ENCODE data around the gene UBA5. TPM values are rescaled to one million over a fixed set of nuclear protein-coding genes. Genes with fewer than 3 reads are reported as not detected.

The UBA5 gene
- total RNA-seq, 1 donor from 2014 or later: 38.2 TPM

DNA sequence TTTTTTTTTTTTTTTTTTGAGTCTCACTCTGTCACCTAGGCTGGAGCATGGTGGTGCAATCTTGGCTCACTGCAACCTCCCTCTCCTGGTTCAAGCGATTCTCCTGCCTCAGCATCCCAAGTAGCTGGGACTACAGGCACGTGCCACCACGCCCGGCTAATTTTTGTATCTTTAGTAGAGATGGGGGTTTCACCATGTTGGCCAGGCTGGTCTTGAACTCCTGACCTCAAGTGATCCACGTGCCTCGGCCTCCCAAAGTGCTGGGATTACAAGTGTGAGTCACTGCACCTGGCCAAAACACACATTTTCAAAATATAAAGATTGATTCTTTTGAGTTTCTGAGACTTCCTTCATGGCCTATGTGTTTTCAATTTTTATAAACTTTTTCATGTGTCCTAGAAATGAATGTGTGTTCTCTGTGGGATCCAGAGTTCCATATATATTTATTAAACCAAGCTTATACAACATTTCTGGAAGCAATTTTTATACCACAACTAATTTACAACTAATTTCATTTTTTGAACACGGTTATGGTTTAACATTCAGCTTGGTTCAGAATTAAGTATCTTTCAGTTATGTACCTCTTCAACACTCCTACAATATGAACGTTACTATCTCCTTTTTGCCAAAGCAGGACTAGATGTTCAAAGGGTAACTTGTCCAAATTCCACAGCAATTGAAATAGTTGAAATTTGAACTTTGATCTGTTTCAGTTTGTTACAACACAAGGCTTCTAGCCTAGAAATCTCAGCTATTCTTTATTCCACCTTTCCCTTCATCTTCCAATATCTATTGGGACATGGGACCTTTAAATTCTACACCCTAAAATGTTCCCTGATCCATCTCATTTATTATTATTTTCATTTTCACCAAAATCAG, 2.0 kb upstream of the UBA5 start:
- Mint-ChIP-seq H3K36me3 (ENCODE audit: low read depth) (no peaks in the 10 kb centered on the region), H3K4me3 (ENCODE audit: unreplicated experiment) (peak overlapping the region; percentile 95), H3K27me3 (ENCODE audit: low read depth) (no peaks in the 10 kb centered on the region), H3K27ac (ENCODE audit: unreplicated experiment) (peak overlapping the region; percentile 98), H3K4me1 (ENCODE audit: low read depth) (peaks cover 32% of the 10 kb centered on the region), H3K9me3 (ENCODE audit: low read depth) (no peaks in the 10 kb centered on the region)
- no peak for DNase-seq (ENCODE audit: low spot score)
- TF ChIP-seq, protein P1, sequence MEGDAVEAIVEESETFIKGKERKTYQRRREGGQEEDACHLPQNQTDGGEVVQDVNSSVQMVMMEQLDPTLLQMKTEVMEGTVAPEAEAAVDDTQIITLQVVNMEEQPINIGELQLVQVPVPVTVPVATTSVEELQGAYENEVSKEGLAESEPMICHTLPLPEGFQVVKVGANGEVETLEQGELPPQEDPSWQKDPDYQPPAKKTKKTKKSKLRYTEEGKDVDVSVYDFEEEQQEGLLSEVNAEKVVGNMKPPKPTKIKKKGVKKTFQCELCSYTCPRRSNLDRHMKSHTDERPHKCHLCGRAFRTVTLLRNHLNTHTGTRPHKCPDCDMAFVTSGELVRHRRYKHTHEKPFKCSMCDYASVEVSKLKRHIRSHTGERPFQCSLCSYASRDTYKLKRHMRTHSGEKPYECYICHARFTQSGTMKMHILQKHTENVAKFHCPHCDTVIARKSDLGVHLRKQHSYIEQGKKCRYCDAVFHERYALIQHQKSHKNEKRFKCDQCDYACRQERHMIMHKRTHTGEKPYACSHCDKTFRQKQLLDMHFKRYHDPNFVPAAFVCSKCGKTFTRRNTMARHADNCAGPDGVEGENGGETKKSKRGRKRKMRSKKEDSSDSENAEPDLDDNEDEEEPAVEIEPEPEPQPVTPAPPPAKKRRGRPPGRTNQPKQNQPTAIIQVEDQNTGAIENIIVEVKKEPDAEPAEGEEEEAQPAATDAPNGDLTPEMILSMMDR (IDR thresholded peaks at IDR 0.05): no peak

DNA sequence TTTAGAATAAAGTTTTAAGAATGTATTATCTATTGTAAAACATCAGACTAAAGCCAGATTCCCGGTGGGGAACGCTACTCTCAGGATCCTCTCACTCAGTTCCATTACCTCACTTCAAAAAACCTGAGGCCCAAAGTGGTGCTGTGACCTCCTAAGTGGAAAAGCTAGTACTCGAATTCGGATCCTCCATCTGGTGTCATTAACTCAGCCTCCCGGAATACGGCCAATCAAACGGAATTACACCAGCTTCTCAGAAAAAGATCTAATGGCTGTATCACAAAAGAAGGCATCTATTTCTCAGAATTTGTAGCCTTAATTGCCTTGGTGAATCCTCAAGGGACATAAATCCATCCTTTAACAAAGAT, 1.1 kb upstream of the UBA5 start:
- H3K27me3 Mint-ChIP-seq (ENCODE audit: low read depth): no peaks in the 10 kb centered on the region
- TF ChIP-seq, protein P1 (IDR thresholded peaks at IDR 0.05): no peak
- peak overlapping the region; percentile 98 for H3K27ac Mint-ChIP-seq (ENCODE audit: unreplicated experiment)
- peaks cover 38% of the 10 kb centered on the region for H3K4me1 Mint-ChIP-seq (ENCODE audit: low read depth)
- no peaks in the 10 kb centered on the region for H3K9me3 Mint-ChIP-seq (ENCODE audit: low read depth)
- H3K36me3 Mint-ChIP-seq (ENCODE audit: low read depth): no peaks in the 10 kb centered on the region
- DNase-seq (ENCODE audit: low spot score): no peak
- peak overlapping the region; percentile 95 for H3K4me3 Mint-ChIP-seq (ENCODE audit: unreplicated experiment)

DNA sequence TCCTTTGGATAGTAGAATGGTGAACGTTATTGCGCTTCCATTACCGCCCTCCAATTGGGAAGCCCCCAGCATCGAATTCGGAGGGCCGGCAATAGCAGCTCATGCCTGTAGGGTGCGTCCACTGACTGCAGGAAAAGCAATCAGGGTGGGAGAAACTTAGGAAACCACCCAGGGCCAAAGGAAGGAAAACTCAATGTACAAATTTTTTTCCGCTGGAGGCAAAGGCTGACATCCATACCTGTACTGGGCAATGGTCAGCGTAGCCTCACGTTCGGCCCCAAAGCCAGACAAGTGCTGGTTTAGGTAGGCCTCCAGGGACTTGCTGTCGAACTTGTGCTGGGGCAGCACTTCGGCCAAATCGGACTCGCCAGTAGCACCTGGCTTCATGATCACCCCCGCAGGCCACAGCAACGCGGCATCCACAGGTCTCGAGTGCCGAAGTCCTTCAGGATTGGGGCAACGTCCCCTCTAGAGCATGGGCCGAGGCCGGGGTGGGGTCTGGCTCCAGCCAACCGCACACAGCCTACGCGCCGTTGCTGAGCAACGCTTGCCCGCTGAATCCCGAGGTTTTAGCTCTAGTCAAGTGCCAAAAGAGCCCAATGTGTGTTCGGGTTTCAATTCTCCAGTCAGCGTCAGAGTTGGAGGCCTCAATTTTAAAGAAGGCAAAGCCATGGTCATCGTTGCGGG, 621 bp upstream of the UBA5 start, which contains the start of gene ACAD11:
Gene ACAD11, minus strand, starts transcription at position 445 of the 687 bp plus-strand sequence. Its CDS starts 58 bp downstream, at position 387.
- TF ChIP-seq, protein P1 (IDR thresholded peaks at IDR 0.05): peak; percentile 83
- no peaks in the 10 kb centered on the region for H3K9me3 Mint-ChIP-seq (ENCODE audit: low read depth)
- H3K27ac Mint-ChIP-seq (ENCODE audit: unreplicated experiment): peak within 1 kb of the TSS; percentile 98
- no peak for DNase-seq (ENCODE audit: low spot score)
- H3K4me3 Mint-ChIP-seq (ENCODE audit: unreplicated experiment): peak within 1 kb of the TSS; percentile 95
- H3K36me3 Mint-ChIP-seq (ENCODE audit: low read depth): no peaks in the 10 kb centered on the region
- peaks cover 41% of the 10 kb centered on the region for H3K4me1 Mint-ChIP-seq (ENCODE audit: low read depth)
- H3K27me3 Mint-ChIP-seq (ENCODE audit: low read depth): no peaks in the 10 kb centered on the region

DNA sequence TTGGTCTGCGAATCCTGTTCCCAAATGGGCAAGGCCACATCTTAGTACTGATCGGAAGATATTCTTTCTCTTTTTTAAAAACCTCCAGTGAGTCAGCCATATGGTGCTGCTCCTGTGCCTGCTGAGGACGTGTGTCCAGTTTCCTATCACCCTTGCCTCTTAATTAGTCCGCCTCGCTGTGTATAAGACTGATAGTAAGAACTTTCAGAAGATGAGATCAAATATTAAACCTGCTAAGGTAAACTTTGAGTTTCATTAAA, 612 bp downstream of the UBA5 start:
- Mint-ChIP-seq H3K4me3 (ENCODE audit: unreplicated experiment) (peak overlapping the region; percentile 95), H3K27ac (ENCODE audit: unreplicated experiment) (peak overlapping the region; percentile 98), H3K36me3 (ENCODE audit: low read depth) (no peaks in the 10 kb centered on the region), H3K27me3 (ENCODE audit: low read depth) (no peaks in the 10 kb centered on the region), H3K9me3 (ENCODE audit: low read depth) (no peaks in the 10 kb centered on the region), H3K4me1 (ENCODE audit: low read depth) (peaks cover 51% of the 10 kb centered on the region)
- no peak for DNase-seq (ENCODE audit: low spot score)
- TF ChIP-seq, protein P1 (IDR thresholded peaks at IDR 0.05): no peak

DNA sequence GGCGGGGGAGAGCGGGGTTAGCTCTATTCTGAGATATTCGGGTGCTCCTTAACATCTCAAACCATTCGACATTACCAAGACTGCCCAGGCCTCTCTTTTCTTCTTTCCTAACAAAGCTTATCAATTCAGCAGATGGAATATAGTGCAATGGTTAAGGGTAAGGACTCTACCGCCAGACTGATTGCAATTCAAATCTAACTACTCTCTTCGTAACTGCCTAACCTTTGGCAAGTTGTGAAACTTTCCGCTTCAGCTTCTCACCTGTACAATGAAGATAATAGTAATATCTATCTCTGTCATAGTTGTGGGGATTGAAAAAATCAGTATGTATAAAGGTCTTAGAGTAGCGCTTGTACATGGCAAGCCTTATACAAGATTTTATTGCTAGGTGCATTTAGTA, 972 bp downstream of the UBA5 start:
- peak overlapping the region; percentile 95 for H3K4me3 Mint-ChIP-seq (ENCODE audit: unreplicated experiment)
- peaks cover 51% of the 10 kb centered on the region for H3K4me1 Mint-ChIP-seq (ENCODE audit: low read depth)
- TF ChIP-seq, protein P1 (IDR thresholded peaks at IDR 0.05): no peak
- H3K27me3 Mint-ChIP-seq (ENCODE audit: low read depth): no peaks in the 10 kb centered on the region
- DNase-seq (ENCODE audit: low spot score): no peak
- H3K27ac Mint-ChIP-seq (ENCODE audit: unreplicated experiment): peak overlapping the region; percentile 98
- H3K9me3 Mint-ChIP-seq (ENCODE audit: low read depth): no peaks in the 10 kb centered on the region
- H3K36me3 Mint-ChIP-seq (ENCODE audit: low read depth): no peaks in the 10 kb centered on the region

Data from chondrocyte (in vitro differentiated cells).